GM18870 (cell line): ENCODE results near the gene SETD1A.
A peak's percentile ranks its signal among the peaks of the same experiment; 100 is the strongest.
"Not testable (repeated sequence)": the region's sequence is repeated elsewhere in the genome, so short reads cannot be mapped to it uniquely, and the experiment has no call there.

ENCODE experiments used
- ATAC-seq: cut with Tn5 transposase; IDR thresholded peaks from one replicate; pipeline ENCODE4 v1.9.1; 2021; ENCODE audit warnings: moderate library complexity; ENCODE audit not compliant: unreplicated experiment

The SETD1A gene

GRCh38 chr16:30928390-30928789 lies 29.2 kb upstream of the SETD1A start:
- ATAC-seq, result no peak

- ATAC-seq, result no peak
Observed at GRCh38 chr16:30929167-30929566, 28.4 kb upstream of the SETD1A start.

- no peak for ATAC-seq
Observed at GRCh38 chr16:30930160-30930571, 27.4 kb upstream of the SETD1A start.

- ATAC-seq, result no peak
Observed at GRCh38 chr16:30931068-30931650, 26.4 kb upstream of the SETD1A start.

GRCh38 chr16:30934827-30935557 lies 22.6 kb upstream of the SETD1A start:
- ATAC-seq, result no peak

GRCh38 chr16:30937692-30938091 lies 19.9 kb upstream of the SETD1A start:
- ATAC-seq, result no peak

GRCh38 chr16:30939571-30939970 lies 18.0 kb upstream of the SETD1A start:
- ATAC-seq, result not testable (repeated sequence)

- no peak for ATAC-seq
Observed at GRCh38 chr16:30941600-30942425, 15.7 kb upstream of the SETD1A start.

- ATAC-seq, result no peak
Observed at GRCh38 chr16:30942426-30942806, 15.1 kb upstream of the SETD1A start.

- ATAC-seq, result no peak
Observed at GRCh38 chr16:30944352-30944751, 13.2 kb upstream of the SETD1A start.

- ATAC-seq, result no peak
Observed at GRCh38 chr16:30946671-30947540, 10.6 kb upstream of the SETD1A start.

- ATAC-seq, result no peak
Observed at GRCh38 chr16:30947541-30947858, 10.1 kb upstream of the SETD1A start.

- no peak for ATAC-seq
Observed at GRCh38 chr16:30947859-30948666, 9.5 kb upstream of the SETD1A start.

- no peak for ATAC-seq
Observed at GRCh38 chr16:30948667-30949649, 8.6 kb upstream of the SETD1A start, which contains the start of gene ORAI3. ORAI3 (plus strand) TSS chr16:30949068; CDS start chr16:30949290, 222 bp downstream.

- ATAC-seq, result peak; percentile 59
Observed at GRCh38 chr16:30949650-30950515, 7.7 kb upstream of the SETD1A start.

- no peak for ATAC-seq
Observed at GRCh38 chr16:30950516-30951065, 7.0 kb upstream of the SETD1A start.

GRCh38 chr16:30951193-30951592 lies 6.4 kb upstream of the SETD1A start:
- no peak for ATAC-seq

GRCh38 chr16:30951750-30952149 lies 5.8 kb upstream of the SETD1A start:
- no peak for ATAC-seq
